ENCODE measurements around the gene ZMYND10. TPM values are rescaled to one million over a fixed set of nuclear protein-coding genes. Genes with fewer than 3 reads are reported as not detected.
A peak's percentile ranks its signal among the peaks of the same experiment; 100 is the strongest.

Gene ZMYND10
- total and polyA plus RNA-seq, 8 donors, result 0.35 to 8.3 (median 1.3) TPM

GRCh38 chr3:50298836-50299637 lies 46.5 kb downstream of the ZMYND10 start, which contains the start of the genes HYAL3 and NAA80:
TSS of gene HYAL3 (minus strand) at chr3:50299405. CDS start at chr3:50295602, 3,803 bp downstream.
TSS of gene NAA80 (minus strand) at chr3:50299405. CDS start at chr3:50297463, 1,942 bp downstream.
- DNase-seq (peak; percentile 96 to 100 (median 99)), FAIRE-seq (peak; percentile 98), ATAC-seq (peak; percentile 87 to 92 (median 89))
- Histone ChIP-seq H3K9me3 (no peaks in the 10 kb centered on the region), H3K36me3 (no peaks in the 10 kb centered on the region), H3K27ac (peak within 1 kb of the TSS; percentile 61 to 83 (median 79)), H3K4me1 (peaks cover 11 to 14% (median 11%) of the 10 kb centered on the region in 3 donors), H3K27me3 (no peaks in the 10 kb centered on the region), H3K4me3 (peak within 1 kb of the TSS; percentile 21 to 67 (median 52))
- peak in 2 of 4 donors; percentile 8 to 31 for TF ChIP-seq CTCF (IDR thresholded peaks at IDR 0.05)
- intact Hi-C loops (cut with DNase I), result no loop called here
- 0 to 1% methylated on average over 56 to 61 of the region's 61 CpGs for WGBS, 2 donors

DNA sequence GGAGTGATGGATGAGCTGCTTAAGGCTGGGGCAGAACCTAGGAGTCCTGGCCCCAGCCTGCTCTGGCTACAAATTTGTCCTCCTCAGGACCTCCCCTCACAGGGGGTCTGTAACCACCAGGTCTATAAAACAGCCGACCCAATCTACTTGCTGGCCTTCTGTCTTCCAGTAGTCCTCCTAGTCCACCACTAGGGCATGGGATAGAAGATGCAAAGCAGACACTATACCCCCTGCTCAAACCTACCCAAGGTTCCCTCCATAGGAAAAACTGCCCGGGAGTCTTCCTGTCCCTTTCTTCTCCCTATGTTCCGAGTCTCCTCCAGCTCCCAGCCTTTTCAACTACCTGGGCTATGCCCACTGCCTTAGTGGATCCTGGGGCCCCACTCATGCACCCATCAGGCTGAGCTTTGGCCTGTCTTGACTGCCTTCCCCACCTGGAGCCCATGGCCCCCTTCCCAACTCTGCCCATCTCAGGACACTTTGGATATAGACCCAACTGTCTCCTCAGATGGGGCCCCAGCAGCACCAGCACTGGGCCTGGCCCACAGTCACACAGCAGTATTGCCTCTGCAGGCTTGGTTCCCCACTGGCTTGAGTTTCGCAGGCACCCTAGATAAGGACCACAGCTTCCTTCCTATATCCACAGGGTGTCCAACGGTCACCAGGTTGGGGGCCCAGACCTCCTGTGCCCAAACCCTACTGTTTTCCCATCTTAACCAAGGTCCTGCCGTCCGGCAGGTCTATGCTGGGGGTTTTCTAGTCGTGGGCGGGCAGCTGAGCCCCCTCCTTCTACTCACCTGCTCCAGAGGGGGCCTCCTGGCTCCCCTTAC lies 47.4 kb downstream of the ZMYND10 start:
- peak overlapping the region; percentile 61 to 83 (median 79) for H3K27ac ChIP-seq
- ATAC-seq (no peak), DNase-seq (no peak), FAIRE-seq (no peak)
- no peaks in the 10 kb centered on the region for H3K36me3 ChIP-seq
- no peak for TF ChIP-seq CTCF (IDR thresholded peaks at IDR 0.05)
- no peaks in the 10 kb centered on the region for H3K27me3 ChIP-seq
- peaks cover 15 to 17% (median 16%) of the 10 kb centered on the region in 3 donors for H3K4me1 ChIP-seq
- H3K9me3 ChIP-seq, result no peaks in the 10 kb centered on the region
- peak overlapping the region in 3 of 4 donors; percentile 48 to 67 (median 55) for H3K4me3 ChIP-seq
- intact Hi-C loops (cut with DNase I), result no loop called here
- 56 to 58% methylated on average over 9 of the region's 9 CpGs for WGBS, 2 donors

GRCh38 chr3:50297384-50297775 lies 48.2 kb downstream of the ZMYND10 start:
- Histone ChIP-seq H3K4me3 (no peak overlapping the region), H3K4me1 (peaks cover 21 to 22% (median 21%) of the 10 kb centered on the region in 3 donors), H3K36me3 (no peaks in the 10 kb centered on the region), H3K27ac (no peak overlapping the region), H3K27me3 (no peaks in the 10 kb centered on the region), H3K9me3 (no peaks in the 10 kb centered on the region)
- DNase-seq (peak in 3 of 6 donors; percentile 52 to 84 (median 71)), FAIRE-seq (no peak), ATAC-seq (no peak)
- intact Hi-C loops (cut with DNase I), result no loop called here
- WGBS, 2 donors, result 39 to 57% methylated on average over 2 of the region's 2 CpGs
- TF ChIP-seq CTCF (IDR thresholded peaks at IDR 0.05), result no peak

DNA sequence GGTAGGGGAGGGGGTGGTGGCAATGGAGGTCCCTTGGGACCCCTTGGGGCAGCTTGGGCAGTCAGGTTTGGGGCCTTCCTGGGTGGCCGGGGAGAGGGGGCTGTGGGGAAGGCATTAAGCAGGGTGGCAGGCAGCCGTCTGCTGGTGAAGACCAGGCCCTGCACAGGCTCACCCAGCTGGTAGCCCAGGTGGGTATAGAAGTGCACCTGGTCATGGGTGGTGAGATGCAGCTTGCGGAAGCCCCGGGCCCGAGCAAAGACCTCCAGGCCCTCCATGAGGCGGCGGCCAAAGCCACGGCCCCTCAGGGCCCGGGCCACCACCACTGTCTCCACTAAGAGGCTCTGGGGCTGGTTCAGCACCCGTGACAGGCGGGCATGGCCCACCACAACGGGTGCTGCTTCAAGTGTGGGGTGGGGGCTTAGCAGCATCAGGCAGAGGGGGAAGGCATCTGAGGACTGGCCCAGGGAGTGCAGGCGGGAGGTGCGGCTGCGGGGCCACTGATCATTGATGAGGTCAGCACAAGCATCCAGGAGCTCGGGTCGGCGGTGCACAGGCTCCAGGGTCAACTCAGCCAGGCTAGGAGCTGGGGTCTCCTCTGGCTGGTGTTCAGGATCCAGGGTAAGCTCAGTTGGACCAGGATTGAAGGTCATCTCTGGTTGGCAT lies 48.7 kb downstream of the ZMYND10 start:
- no peak for TF ChIP-seq CTCF (IDR thresholded peaks at IDR 0.05)
- no peaks in the 10 kb centered on the region for H3K36me3 ChIP-seq
- 88 to 89% methylated on average over 18 of the region's 18 CpGs for WGBS, 2 donors

More for the DNA sequence above, 48.7 kb downstream of the ZMYND10 start:
- ATAC-seq (no peak), DNase-seq (peak in 2 of 6 donors; percentile 31 to 77), FAIRE-seq (no peak)
- H3K4me1 ChIP-seq, result peaks cover 21 to 22% (median 21%) of the 10 kb centered on the region in 3 donors
- intact Hi-C loops (cut with DNase I), result no loop called here
- H3K9me3 ChIP-seq, result no peaks in the 10 kb centered on the region
- no peak overlapping the region for H3K27ac ChIP-seq
- H3K4me3 ChIP-seq, result no peak overlapping the region
- no peaks in the 10 kb centered on the region for H3K27me3 ChIP-seq

Measured in pancreas (tissue), 10 donors.